BJ (cell line): ENCODE results near the gene IFNL3. TPM values are rescaled to one million over a fixed set of nuclear protein-coding genes. Genes with fewer than 3 reads are reported as not detected.
"Not testable (repeated sequence)": the region's sequence is repeated elsewhere in the genome, so short reads cannot be mapped to it uniquely, and the experiment has no call there.

Experiments
- CTCF ChIA-PET: fragments of 350-600 bp; formaldehyde crosslinking; extraction: SDS; loops from one replicate; lab custom pipeline; 2021; ENCODE audit warnings: antibody characterized with exemption, inconsistent platforms; lab: Yijun Ruan, JAX
- POLR2A ChIA-PET: fragments of 300-600 bp; sonication (Branson Sonifier 250); formaldehyde crosslinking; extraction: SDS; loops from one replicate; lab custom pipeline; 2021; ENCODE audit warnings: antibody characterized with exemption; lab: Charles Lee
- DNase-seq: peaks from one replicate; pipeline ENCODE4 v3.0.0-alpha.2; 2011; ENCODE audit warnings: low read depth
- H3K27me3 ChIP-seq: 2 replicates; pipeline ENCODE4 v1.6.0; 2011; ENCODE audit warnings: low read length; ENCODE audit not compliant: control insufficient read depth, insufficient read depth
- H3K36me3 ChIP-seq: 2 replicates; pipeline ENCODE4 v1.5.1; 2011; ENCODE audit warnings: low read length; ENCODE audit not compliant: control insufficient read depth, insufficient read depth
- H3K4me3 ChIP-seq: 2 replicates; pipeline ENCODE4 v1.5.1; 2011; ENCODE audit warnings: low read depth, mild to moderate bottlenecking, control low read depth, low read length
- CTCF ChIP-seq: IDR thresholded peaks from 2 replicates; pipeline ENCODE4 v1.5.1; 2011; ENCODE audit warnings: low read depth, mild to moderate bottlenecking, control low read depth, inconsistent platforms, low read length, moderate library complexity; ENCODE audit not compliant: insufficient read depth
- polyA minus RNA-seq: library from RNA; depleted of rRNA, polyadenylated mRNA; stranded (reverse); fragments of >200 nt; gene quantifications from 2 replicates; pipeline ENCODE4 v1.2.3, GENCODE V29; 2011; rRNA and poly(A)+ RNA removed
- polyA plus RNA-seq: library from polyadenylated mRNA; depleted of rRNA; stranded (reverse); fragments of >200 nt; gene quantifications from 2 replicates; pipeline ENCODE4 v1.2.3, GENCODE V29; 2011; rRNA removed

The IFNL3 gene
- polyA plus RNA-seq (not detected in 2 replicates), polyA minus RNA-seq (not detected in 2 replicates)

- DNase-seq, H3K4me3 ChIP-seq, POLR2A ChIA-PET, CTCF ChIA-PET, H3K36me3 ChIP-seq: not testable (repeated sequence)
- peaks cover 20% of the 10 kb centered on the region for H3K27me3 ChIP-seq
Observed at GRCh38 chr19:39244410-39245100, at the start of gene IFNL3. TSS of gene IFNL3 (minus strand) at chr19:39245006. CDS start at chr19:39244967, 39 bp downstream.

- no peak for DNase-seq
- Histone ChIP-seq H3K4me3 (no peak overlapping the region), H3K36me3 (no peaks in the 10 kb centered on the region), H3K27me3 (peaks cover 2% of the 10 kb centered on the region; the same call in 1 of the 2 replicates)
- CTCF ChIA-PET: interaction anchor here (0.9 to 1.3 kb wide), 2 partner anchors 35 to 178 kb away, joined by 3 to 4 read pairs; no protein-coding TSS in a partner anchor
- POLR2A ChIA-PET: no interaction called here
- TF ChIP-seq CTCF: no peak
Observed at GRCh38 chr19:39293394-39293793, 48.6 kb upstream of the IFNL3 start.

GRCh38 chr19:39284032-39284431 lies 39.2 kb upstream of the IFNL3 start:
- Histone ChIP-seq H3K36me3 (no peaks in the 10 kb centered on the region), H3K4me3 (no peak overlapping the region), H3K27me3 (no peaks in the 10 kb centered on the region)
- no peak for DNase-seq
- CTCF ChIA-PET: no interaction called here
- POLR2A ChIA-PET: no interaction called here
- TF ChIP-seq CTCF: no peak

GRCh38 chr19:39282021-39282420 lies 37.2 kb upstream of the IFNL3 start:
- no peak overlapping the region for H3K4me3 ChIP-seq
- no peaks in the 10 kb centered on the region for H3K36me3 ChIP-seq
- ChIA-PET CTCF (no interaction called here), POLR2A (no interaction called here)
- no peak for DNase-seq
- no peaks in the 10 kb centered on the region; the same call in 1 of the 2 replicates for H3K27me3 ChIP-seq
- no peak for TF ChIP-seq CTCF

- ChIA-PET POLR2A (no interaction called here), CTCF (interaction anchor here (0.6 kb wide), 1 partner anchor 114 kb away, joined by 3 read pairs; no protein-coding TSS in a partner anchor)
- DNase-seq: no peak
- no peaks in the 10 kb centered on the region for H3K36me3 ChIP-seq
- H3K27me3 ChIP-seq: no peaks in the 10 kb centered on the region; the same call in 1 of the 2 replicates
- no peak for TF ChIP-seq CTCF
- no peak overlapping the region for H3K4me3 ChIP-seq
Observed at GRCh38 chr19:39277598-39277997, 32.8 kb upstream of the IFNL3 start.
